ENCODE results near the gene DOHH. TPM values are rescaled to one million over a fixed set of nuclear protein-coding genes. Genes with fewer than 3 reads are reported as not detected.

Gene DOHH
- total and polyA plus RNA-seq, 8 donors: 0.45 to 21.7 (median 13.6) TPM; not detected in 1

DNA sequence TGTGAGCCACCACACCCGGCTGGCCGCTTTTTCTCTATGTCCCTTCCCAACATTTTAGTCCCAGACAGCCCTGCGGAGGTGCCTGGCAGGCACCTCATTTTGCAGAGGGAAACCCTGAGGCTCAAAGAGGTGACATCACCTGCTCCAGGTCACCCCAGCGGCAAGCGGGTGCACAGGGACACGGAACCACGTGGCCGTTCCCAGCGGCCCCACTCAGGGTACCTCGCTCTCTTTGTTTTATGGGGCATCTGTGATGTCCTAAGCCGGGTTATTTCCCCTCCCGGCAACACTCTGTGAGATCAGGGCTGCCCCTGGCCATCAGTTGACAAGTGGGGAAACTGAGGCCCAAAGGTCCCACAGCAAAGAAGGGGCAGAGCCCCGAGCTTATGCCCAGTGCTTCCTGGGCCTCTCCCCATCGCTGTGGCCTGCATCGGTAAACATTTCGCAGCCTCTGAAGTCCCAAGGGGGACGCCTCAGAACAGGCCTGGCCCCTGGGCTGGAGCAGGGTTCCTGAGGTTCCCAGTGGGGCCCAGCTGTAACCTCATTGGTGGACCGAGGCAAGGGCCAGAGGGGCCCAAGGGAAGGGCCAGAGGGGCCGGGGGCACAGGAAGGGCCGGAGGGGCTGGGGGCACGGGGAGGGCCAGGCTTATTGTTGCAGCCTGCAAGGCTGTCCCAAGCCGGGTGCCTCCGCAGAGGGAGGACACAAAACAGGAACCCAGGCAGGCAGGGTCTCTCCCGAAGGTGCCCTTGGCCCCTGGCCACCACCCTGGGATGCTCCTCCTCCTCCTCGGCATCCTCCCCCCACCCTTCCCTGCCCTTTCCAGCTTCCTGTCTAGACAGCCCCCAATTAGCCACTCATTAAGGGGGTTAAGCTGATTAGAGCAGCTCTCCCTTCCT is 59.1 kb downstream of the DOHH start:
- intact Hi-C loops (cut with DNase I; ENCODE audit: low total_unique reads): no loop called here
- TF ChIP-seq, protein P1, sequence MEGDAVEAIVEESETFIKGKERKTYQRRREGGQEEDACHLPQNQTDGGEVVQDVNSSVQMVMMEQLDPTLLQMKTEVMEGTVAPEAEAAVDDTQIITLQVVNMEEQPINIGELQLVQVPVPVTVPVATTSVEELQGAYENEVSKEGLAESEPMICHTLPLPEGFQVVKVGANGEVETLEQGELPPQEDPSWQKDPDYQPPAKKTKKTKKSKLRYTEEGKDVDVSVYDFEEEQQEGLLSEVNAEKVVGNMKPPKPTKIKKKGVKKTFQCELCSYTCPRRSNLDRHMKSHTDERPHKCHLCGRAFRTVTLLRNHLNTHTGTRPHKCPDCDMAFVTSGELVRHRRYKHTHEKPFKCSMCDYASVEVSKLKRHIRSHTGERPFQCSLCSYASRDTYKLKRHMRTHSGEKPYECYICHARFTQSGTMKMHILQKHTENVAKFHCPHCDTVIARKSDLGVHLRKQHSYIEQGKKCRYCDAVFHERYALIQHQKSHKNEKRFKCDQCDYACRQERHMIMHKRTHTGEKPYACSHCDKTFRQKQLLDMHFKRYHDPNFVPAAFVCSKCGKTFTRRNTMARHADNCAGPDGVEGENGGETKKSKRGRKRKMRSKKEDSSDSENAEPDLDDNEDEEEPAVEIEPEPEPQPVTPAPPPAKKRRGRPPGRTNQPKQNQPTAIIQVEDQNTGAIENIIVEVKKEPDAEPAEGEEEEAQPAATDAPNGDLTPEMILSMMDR (IDR thresholded peaks at IDR 0.05): no peak
- no peak for TF ChIP-seq EP300 (IDR thresholded peaks at IDR 0.05)
- no peak for TF ChIP-seq POLR2AphosphoS5 (IDR thresholded peaks at IDR 0.05)
- no peak for TF ChIP-seq POLR2A (IDR thresholded peaks at IDR 0.05)
- peaks cover 19 to 61% (median 30%) of the 10 kb centered on the region in 4 donors for H3K4me1 ChIP-seq
- H3K4me3 ChIP-seq: no peak overlapping the region
- H3K36me3 ChIP-seq: peaks cover 57 to 97% (median 89%) of the 10 kb centered on the region in 4 donors
- peak in 1 of 2 donors; percentile 56 for DNase-seq
- H3K27me3 ChIP-seq: no peaks in the 10 kb centered on the region
- no peaks in the 10 kb centered on the region for H3K9me3 ChIP-seq
- 79 to 88% (median 83%) methylated on average over 19 to 25 of the region's 25 CpGs for WGBS, 5 donors
- peak overlapping the region; percentile 3 to 71 (median 53) for H3K27ac ChIP-seq

Small RNA genes lying within 50 kb of the gene (small RNA-seq; reads per million reads assigned to genes)
- gene RF00212: 0 reads per million in 4 donors

Other genes starting within 250 kb of the DOHH start
- 100 to 1,000 TPM in 2 of 5 donors, 10 to 100 TPM in 3; 32.3 to 251 (median 94.2) TPM for gene NFIC, start 134.1 kb downstream of the DOHH start, total RNA-seq
- gene NFIC, start 134.1 kb downstream of the DOHH start, polyA plus RNA-seq: 10 to 100 TPM; 16.7 to 61.5 (median 34.2) TPM
- gene SMIM24, start 20.1 kb downstream of the DOHH start, total RNA-seq: 100 to 1,000 TPM in 1 of 5 donors, 10 to 100 TPM in 1, 1 to 10 TPM in 2, not detected in 1; 1.4 to 178 (median 38.3) TPM
- gene SMIM24, start 20.1 kb downstream of the DOHH start, polyA plus RNA-seq: 100 to 1,000 TPM in 1 of 3 donors, 10 to 100 TPM in 2; 14.1 to 116 (median 68.7) TPM
- gene SMIM44, start 17.2 kb downstream of the DOHH start, total RNA-seq: not detected
- gene SMIM44, start 17.2 kb downstream of the DOHH start, polyA plus RNA-seq: 1 to 10 TPM in 1 of 3 donors, not detected in 2; 2.7 TPM
- gene FZR1, start 5.6 kb upstream of the DOHH start, total RNA-seq: 100 to 1,000 TPM in 1 of 5 donors, 10 to 100 TPM in 3, 1 to 10 TPM in 1; 9.4 to 113 (median 31.9) TPM
- 10 to 100 TPM; 10.5 to 17.2 (median 13.9) TPM for gene FZR1, start 5.6 kb upstream of the DOHH start, polyA plus RNA-seq
- gene TEKTIP1, start 38.5 kb upstream of the DOHH start, total RNA-seq: not detected
- under 1 TPM in 2 of 3 donors, not detected in 1; 0.28 to 1.00 TPM for gene TEKTIP1, start 38.5 kb upstream of the DOHH start, polyA plus RNA-seq
- gene MFSD12, start 56.9 kb upstream of the DOHH start, total RNA-seq: 10 to 100 TPM in 4 of 5 donors, under 1 TPM in 1; 0.58 to 96.4 (median 62.5) TPM
- 10 to 100 TPM in 2 of 3 donors, 1 to 10 TPM in 1; 8.2 to 35.6 (median 34.1) TPM for gene MFSD12, start 56.9 kb upstream of the DOHH start, polyA plus RNA-seq
- gene HMG20B, start 72.3 kb upstream of the DOHH start, total RNA-seq: 100 to 1,000 TPM in 3 of 5 donors, 10 to 100 TPM in 2; 39.8 to 638 (median 160) TPM
- 100 to 1,000 TPM in 1 of 3 donors, 10 to 100 TPM in 2; 79.5 to 103 (median 80.6) TPM for gene HMG20B, start 72.3 kb upstream of the DOHH start, polyA plus RNA-seq
- gene GIPC3, start 84.8 kb upstream of the DOHH start, total RNA-seq: 1 to 10 TPM in 1 of 5 donors, not detected in 4; 2.9 TPM
- gene GIPC3, start 84.8 kb upstream of the DOHH start, polyA plus RNA-seq: 1 to 10 TPM in 2 of 3 donors, under 1 TPM in 1; 0.75 to 2.0 (median 1.1) TPM
- 1 to 10 TPM in 1 of 5 donors, under 1 TPM in 1, not detected in 3; 0.37 to 1.0 TPM for gene TBXA2R, start 106.2 kb upstream of the DOHH start, total RNA-seq
- 1 to 10 TPM in 2 of 3 donors, under 1 TPM in 1; 0.50 to 2.6 (median 1.2) TPM for gene TBXA2R, start 106.2 kb upstream of the DOHH start, polyA plus RNA-seq
- 100 to 1,000 TPM in 1 of 5 donors, 10 to 100 TPM in 3, 1 to 10 TPM in 1; 9.8 to 180 (median 19.4) TPM for gene CACTIN, start 126.1 kb upstream of the DOHH start, total RNA-seq
- gene CACTIN, start 126.1 kb upstream of the DOHH start, polyA plus RNA-seq: 10 to 100 TPM; 10.2 to 13.9 (median 12.4) TPM
- gene PIP5K1C, start 199.8 kb upstream of the DOHH start, total RNA-seq: 100 to 1,000 TPM in 1 of 5 donors, 10 to 100 TPM in 4; 15.1 to 164 (median 36.8) TPM
- 10 to 100 TPM in 2 of 3 donors, 1 to 10 TPM in 1; 8.6 to 18.5 (median 12.5) TPM for gene PIP5K1C, start 199.8 kb upstream of the DOHH start, polyA plus RNA-seq
- 100 to 1,000 TPM in 2 of 5 donors, 10 to 100 TPM in 3; 31.9 to 204 (median 95.1) TPM for gene TJP3, start 207.7 kb upstream of the DOHH start, total RNA-seq
- 10 to 100 TPM; 62.3 to 96.1 (median 93.1) TPM for gene TJP3, start 207.7 kb upstream of the DOHH start, polyA plus RNA-seq

All from stomach (tissue), 9 donors.